Right atrium auricular region (tissue), 2 donors: ENCODE data around the gene SLC9A9. TPM values are rescaled to one million over a fixed set of nuclear protein-coding genes. Genes with fewer than 3 reads are reported as not detected.

ENCODE experiments used
- DNase-seq: peaks from one replicate; pipeline ENCODE4 v3.0.0-alpha.2; 2019; ENCODE audit warnings: low spot score
- H3K27ac ChIP-seq, 2 donors: fragments of 200-600 bp; sonication (generic); 1 replicate in 1 of 2; 2 replicates in 1 of 2; pipeline ENCODE4 v1.5.1; 2016 to 2019
- H3K27me3 ChIP-seq, 2 donors: fragments of 200-600 bp; sonication (generic); one replicate each; pipeline versions ENCODE4 v1.5.1 to v1.6.0; 2017 to 2019
- H3K36me3 ChIP-seq: fragments of 200-600 bp; sonication (generic); one replicate; pipeline ENCODE4 v1.5.1; 2016
- H3K4me1 ChIP-seq, 2 donors: fragments of 200-600 bp; sonication (generic); one replicate each; pipeline versions ENCODE4 v1.5.1 to v1.6.0; 2017 to 2019
- H3K4me3 ChIP-seq, 2 donors: fragments of 200-600 bp; sonication (generic); 1 replicate in 1 of 2; 2 replicates in 1 of 2; pipeline ENCODE4 v1.5.1; 2017 to 2019; ENCODE audit warnings: mild to moderate bottlenecking in 1 of 2, moderate library complexity in 1 of 2
- H3K9me3 ChIP-seq, 2 donors: fragments of 200-600 bp; sonication (generic); one replicate each; pipeline ENCODE4 v1.5.1; 2019
- total RNA-seq, 2 donors: library from RNA; depleted of rRNA; stranded (reverse); fragments of >200 nt; gene quantifications; one replicate each; pipeline ENCODE4 v1.1.0, GENCODE V29; 2016
- TF ChIP-seq, protein P1 (sequence below), 2 donors: fragments of 200-600 bp; sonication (generic); IDR thresholded peaks; one replicate each; pipeline ENCODE4 v1.5.1; 2019; ENCODE audit warnings: antibody characterized with exemption in 2 of 2

Gene SLC9A9
- total RNA-seq, 2 donors from 2014 or later = 3.1 to 4.2 TPM

DNA sequence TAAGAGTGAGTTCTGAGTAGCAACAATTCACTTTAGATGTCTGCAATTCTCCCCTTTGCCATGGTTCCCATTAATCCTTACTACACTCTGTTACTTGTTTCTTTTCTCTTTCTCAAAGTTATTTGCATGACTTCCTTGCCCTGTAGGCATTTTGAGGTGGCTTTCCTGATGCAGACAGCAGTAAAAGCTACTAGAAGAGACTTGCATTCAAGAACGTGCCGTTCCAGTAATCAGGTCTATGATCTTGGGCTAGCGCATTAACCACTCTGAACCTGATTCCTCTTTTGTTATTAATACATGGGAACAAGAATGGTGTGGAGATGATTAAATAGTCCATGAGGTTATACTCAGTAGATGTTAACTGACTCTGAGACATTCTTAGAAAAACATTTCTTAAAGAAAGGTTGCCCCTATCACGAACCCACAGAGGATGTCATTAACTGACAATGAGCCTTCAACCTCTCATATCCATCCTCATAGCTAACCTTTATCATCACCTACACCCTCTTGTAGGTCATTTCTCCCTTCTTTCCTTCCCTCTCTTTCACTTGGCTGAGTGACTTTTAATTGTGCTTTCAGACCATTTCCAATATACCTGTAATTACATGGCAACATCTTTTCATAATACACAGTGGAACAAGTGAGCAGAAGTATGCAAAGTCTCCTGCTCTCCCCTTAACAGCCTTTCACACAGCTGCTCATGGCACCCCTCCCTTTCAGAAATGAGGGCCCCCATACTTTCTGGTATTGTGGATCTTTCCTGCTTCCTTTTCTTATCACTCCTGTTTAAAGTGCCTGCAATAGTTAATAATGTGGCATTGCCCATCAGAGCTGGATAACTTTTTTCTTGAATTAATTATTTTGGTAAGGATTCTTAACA lies 552.8 kb downstream of the SLC9A9 start:
- Histone ChIP-seq H3K27me3 (no peaks in the 10 kb centered on the region), H3K4me1 (peaks cover 0 to 6% of the 10 kb centered on the region in 2 donors), H3K27ac (no peak overlapping the region), H3K9me3 (no peaks in the 10 kb centered on the region), H3K4me3 (no peak overlapping the region), H3K36me3 (no peaks in the 10 kb centered on the region)
- DNase-seq = no peak
- TF ChIP-seq, protein P1, sequence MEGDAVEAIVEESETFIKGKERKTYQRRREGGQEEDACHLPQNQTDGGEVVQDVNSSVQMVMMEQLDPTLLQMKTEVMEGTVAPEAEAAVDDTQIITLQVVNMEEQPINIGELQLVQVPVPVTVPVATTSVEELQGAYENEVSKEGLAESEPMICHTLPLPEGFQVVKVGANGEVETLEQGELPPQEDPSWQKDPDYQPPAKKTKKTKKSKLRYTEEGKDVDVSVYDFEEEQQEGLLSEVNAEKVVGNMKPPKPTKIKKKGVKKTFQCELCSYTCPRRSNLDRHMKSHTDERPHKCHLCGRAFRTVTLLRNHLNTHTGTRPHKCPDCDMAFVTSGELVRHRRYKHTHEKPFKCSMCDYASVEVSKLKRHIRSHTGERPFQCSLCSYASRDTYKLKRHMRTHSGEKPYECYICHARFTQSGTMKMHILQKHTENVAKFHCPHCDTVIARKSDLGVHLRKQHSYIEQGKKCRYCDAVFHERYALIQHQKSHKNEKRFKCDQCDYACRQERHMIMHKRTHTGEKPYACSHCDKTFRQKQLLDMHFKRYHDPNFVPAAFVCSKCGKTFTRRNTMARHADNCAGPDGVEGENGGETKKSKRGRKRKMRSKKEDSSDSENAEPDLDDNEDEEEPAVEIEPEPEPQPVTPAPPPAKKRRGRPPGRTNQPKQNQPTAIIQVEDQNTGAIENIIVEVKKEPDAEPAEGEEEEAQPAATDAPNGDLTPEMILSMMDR (IDR thresholded peaks at IDR 0.05) = no peak

DNA sequence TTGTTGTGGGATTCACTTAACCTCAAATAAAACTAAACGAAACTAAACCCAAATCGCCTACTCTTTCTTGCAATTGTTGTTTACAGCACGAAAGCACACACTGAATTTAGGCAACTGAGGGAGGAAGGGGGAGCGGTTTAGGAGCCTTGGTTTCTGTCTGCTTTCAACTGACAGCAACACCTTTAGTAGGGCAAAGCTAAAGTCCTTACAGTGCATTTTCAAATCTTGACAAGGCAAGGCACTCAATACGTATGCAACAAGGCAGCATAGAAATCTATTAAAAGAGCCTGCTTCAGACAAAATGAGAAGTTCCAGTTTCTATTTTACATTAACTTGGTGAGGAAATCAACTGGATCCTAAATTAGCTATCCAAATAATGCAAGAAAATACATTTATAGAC lies 554.1 kb downstream of the SLC9A9 start:
- Histone ChIP-seq H3K9me3 (no peaks in the 10 kb centered on the region), H3K4me3 (no peak overlapping the region), H3K27me3 (no peaks in the 10 kb centered on the region), H3K4me1 (peaks cover 0 to 6% of the 10 kb centered on the region in 2 donors), H3K36me3 (no peaks in the 10 kb centered on the region), H3K27ac (no peak overlapping the region)
- TF ChIP-seq, protein P1 (IDR thresholded peaks at IDR 0.05) = no peak
- DNase-seq = no peak

DNA sequence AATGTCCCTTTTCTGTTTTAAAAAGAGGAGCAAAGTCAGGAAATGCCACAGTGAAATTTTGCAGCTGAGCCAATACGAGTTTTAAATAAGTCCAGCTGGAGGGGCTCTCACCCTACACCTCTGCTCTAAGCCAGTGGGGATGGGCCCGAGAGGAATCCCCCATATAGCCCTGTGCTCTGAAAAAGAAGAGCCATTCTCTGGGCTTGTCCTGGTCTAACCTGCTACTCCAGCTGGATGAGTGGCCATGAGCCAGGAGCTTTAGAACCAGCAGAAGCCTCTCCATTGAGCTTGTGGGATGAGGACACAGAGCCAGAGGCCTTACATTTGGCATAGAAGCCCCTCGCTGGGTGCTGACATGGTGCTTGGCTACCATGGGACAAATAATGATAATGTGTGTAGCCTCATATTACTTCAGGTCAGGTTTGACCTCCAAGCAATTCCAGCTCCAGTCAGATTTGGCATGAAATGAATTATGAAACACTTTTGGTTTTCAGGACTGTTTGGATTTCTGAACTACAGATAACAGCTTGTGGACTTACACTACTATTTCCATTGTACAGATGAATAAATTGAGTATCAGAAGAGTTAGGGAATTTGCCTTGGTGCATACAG lies 556.3 kb downstream of the SLC9A9 start:
- Histone ChIP-seq H3K27ac (no peak overlapping the region), H3K4me1 (peaks cover 0 to 6% of the 10 kb centered on the region in 2 donors), H3K9me3 (no peaks in the 10 kb centered on the region), H3K36me3 (no peaks in the 10 kb centered on the region), H3K27me3 (no peaks in the 10 kb centered on the region), H3K4me3 (no peak overlapping the region)
- TF ChIP-seq, protein P1 (IDR thresholded peaks at IDR 0.05) = no peak
- DNase-seq = no peak

DNA sequence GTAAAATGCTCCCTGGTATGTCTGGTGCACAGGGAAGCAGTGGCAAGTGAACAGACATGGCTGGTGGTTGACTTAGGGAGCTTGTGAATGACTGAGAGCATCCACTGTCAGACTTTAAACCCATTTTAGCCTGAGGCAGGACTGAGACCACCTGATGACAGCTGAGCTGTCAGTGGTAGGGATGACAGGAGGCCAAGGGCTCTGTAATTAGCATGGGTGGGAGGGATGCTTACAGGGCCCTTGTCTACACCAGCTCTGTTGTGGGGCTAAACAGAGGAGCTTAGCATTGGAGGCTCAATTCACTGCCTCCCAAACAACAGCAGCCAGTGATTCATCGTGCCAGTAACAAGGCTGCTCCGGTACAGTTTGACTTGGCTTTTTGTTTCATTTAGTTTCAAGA lies 559.3 kb downstream of the SLC9A9 start:
- no peak for DNase-seq

DNA sequence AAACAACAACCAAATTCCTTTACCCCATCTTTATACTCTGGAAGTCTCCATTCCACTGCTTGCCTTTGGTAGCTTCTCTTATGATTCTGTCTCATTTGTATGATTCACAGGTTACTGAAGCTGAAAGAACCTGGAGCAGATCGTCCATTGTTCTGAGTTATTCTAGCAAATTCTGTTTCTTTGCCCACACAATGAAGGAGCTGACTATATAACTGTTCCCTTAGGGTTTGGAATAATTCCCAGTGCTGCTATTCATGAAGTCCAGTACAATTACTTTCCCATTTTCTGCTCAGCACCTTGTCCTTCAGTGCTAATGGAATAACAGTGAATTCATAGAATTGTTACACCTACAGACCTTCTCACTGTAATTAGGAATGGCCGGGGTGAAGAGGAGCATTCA lies 560.9 kb downstream of the SLC9A9 start:
- TF ChIP-seq, protein P1 (IDR thresholded peaks at IDR 0.05) = no peak
- Histone ChIP-seq H3K9me3 (no peaks in the 10 kb centered on the region), H3K36me3 (no peaks in the 10 kb centered on the region), H3K4me3 (no peak overlapping the region), H3K27ac (no peak overlapping the region), H3K27me3 (no peaks in the 10 kb centered on the region), H3K4me1 (peaks cover 0 to 6% of the 10 kb centered on the region in 2 donors)
- no peak for DNase-seq

More for the DNA sequence above, 559.3 kb downstream of the SLC9A9 start:
- Histone ChIP-seq H3K9me3 (no peaks in the 10 kb centered on the region), H3K27ac (no peak overlapping the region), H3K27me3 (no peaks in the 10 kb centered on the region), H3K4me1 (peaks cover 0 to 6% of the 10 kb centered on the region in 2 donors), H3K36me3 (no peaks in the 10 kb centered on the region), H3K4me3 (no peak overlapping the region)
- TF ChIP-seq, protein P1 (IDR thresholded peaks at IDR 0.05) = no peak
